ENCODE measurements around the gene VWA3B. TPM values are rescaled to one million over a fixed set of nuclear protein-coding genes. Genes with fewer than 3 reads are reported as not detected.

The VWA3B gene
- total and polyA plus RNA-seq, 12 donors, result 0.06 to 1.4 (median 0.62) TPM; not detected in 1

GRCh38 chr2:98247383-98247782 is 160.4 kb downstream of the VWA3B start:
- no peaks in the 10 kb centered on the region for H3K4me1 ChIP-seq
- H3K9me3 ChIP-seq, result peaks cover 0 to 25% (median 17%) of the 10 kb centered on the region in 11 donors
- H3K4me3 ChIP-seq, result no peak overlapping the region
- no peak for DNase-seq
- no peaks in the 10 kb centered on the region for H3K27me3 ChIP-seq
- no peaks in the 10 kb centered on the region for H3K36me3 ChIP-seq
- no peak overlapping the region for H3K27ac ChIP-seq
- no peak for ATAC-seq
- TF ChIP-seq, protein P1, sequence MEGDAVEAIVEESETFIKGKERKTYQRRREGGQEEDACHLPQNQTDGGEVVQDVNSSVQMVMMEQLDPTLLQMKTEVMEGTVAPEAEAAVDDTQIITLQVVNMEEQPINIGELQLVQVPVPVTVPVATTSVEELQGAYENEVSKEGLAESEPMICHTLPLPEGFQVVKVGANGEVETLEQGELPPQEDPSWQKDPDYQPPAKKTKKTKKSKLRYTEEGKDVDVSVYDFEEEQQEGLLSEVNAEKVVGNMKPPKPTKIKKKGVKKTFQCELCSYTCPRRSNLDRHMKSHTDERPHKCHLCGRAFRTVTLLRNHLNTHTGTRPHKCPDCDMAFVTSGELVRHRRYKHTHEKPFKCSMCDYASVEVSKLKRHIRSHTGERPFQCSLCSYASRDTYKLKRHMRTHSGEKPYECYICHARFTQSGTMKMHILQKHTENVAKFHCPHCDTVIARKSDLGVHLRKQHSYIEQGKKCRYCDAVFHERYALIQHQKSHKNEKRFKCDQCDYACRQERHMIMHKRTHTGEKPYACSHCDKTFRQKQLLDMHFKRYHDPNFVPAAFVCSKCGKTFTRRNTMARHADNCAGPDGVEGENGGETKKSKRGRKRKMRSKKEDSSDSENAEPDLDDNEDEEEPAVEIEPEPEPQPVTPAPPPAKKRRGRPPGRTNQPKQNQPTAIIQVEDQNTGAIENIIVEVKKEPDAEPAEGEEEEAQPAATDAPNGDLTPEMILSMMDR (IDR thresholded peaks at IDR 0.05), result no peak
- intact Hi-C loops (cut with DNase I), result no loop called here

- Histone ChIP-seq H3K9me3 (peaks cover 0 to 15% (median 13%) of the 10 kb centered on the region in 11 donors), H3K4me3 (no peak overlapping the region), H3K4me1 (peaks cover 0 to 8% (median 5%) of the 10 kb centered on the region in 9 donors), H3K36me3 (no peaks in the 10 kb centered on the region), H3K27me3 (no peaks in the 10 kb centered on the region), H3K27ac (no peak overlapping the region)
- intact Hi-C loops (cut with DNase I), result no loop called here
- 87 to 88% methylated on average over 14 of the region's 14 CpGs for WGBS, 2 donors
- no peak for DNase-seq
- ATAC-seq, result no peak
- TF ChIP-seq, protein P1 (IDR thresholded peaks at IDR 0.05), result no peak
Measured at GRCh38 chr2:98252038-98252773, 165.2 kb downstream of the VWA3B start.

DNA sequence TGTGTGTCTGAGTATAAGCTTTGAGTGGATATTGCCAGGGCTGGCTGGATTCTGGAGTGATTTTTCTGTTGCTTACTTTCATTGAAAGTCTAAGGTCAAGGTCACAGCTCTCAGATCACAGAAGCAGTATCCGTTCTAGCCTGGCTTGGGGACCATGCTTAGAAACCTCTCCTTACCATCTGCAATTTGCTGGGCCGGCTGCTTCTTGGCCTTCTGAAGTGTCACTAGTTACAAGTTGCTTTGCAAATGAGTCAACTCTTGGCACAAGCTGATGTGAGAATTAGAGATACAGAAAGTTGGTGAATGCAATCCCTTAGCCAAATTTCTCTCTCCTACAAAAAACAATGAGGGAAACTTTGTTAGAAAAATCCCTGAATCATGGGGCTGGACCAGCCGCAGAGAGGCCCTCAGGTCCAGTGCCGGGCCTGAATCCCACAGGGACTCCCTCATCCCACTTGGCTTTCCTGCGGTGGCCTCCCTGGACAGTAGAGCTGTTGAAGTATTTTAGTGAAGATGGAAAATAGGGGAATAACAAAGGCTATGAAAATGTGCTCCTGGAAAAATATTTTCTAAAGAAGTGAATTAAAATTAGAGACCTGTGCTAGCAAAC is 166.6 kb downstream of the VWA3B start:
- ATAC-seq (peak in 1 of 8 donors; percentile 39), DNase-seq (peak; percentile 15 to 18)
- H3K27me3 ChIP-seq, result no peaks in the 10 kb centered on the region
- H3K36me3 ChIP-seq, result no peaks in the 10 kb centered on the region
- H3K4me1 ChIP-seq, result peaks cover 0 to 8% (median 5%) of the 10 kb centered on the region in 9 donors
- H3K9me3 ChIP-seq, result peaks cover 0 to under 1% (median 0%) of the 10 kb centered on the region in 11 donors
- intact Hi-C loops (cut with DNase I), result no loop called here
- TF ChIP-seq, protein P1 (IDR thresholded peaks at IDR 0.05), result no peak
- no peak overlapping the region for H3K27ac ChIP-seq
- 39 to 60% methylated on average over 5 of the region's 5 CpGs for WGBS, 2 donors
- H3K4me3 ChIP-seq, result no peak overlapping the region

DNA sequence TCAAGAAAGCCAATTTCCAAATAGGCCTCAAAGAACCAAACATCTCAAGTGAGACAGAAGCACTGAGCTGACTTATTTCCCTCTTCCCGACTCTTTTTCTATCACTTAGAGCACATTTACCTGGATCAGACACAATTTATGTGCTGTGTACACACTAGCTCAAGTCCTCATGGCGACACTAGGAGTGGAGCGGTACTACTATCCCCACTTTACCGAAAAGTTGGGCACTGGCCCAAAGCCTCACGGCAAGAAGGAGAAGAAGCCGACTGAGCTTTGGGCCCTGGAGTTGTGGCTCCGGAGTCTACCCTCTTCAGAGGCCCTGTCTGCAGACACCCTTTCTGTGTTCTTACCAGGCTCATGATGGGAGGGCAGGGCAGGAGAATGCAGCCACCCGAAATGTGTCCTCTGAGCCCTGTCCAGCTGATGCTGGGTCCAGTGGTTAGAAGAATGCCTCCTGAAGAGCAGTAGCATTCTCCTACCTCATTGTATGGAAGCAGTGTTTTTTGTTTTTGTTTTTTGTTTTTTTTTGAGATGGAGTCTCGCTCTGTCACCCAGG is 167.6 kb downstream of the VWA3B start:
- TF ChIP-seq, protein P1 (IDR thresholded peaks at IDR 0.05), result no peak
- H3K27me3 ChIP-seq, result no peaks in the 10 kb centered on the region
- DNase-seq, result no peak
- H3K4me3 ChIP-seq, result no peak overlapping the region
- no peaks in the 10 kb centered on the region for H3K36me3 ChIP-seq
- H3K27ac ChIP-seq, result no peak overlapping the region
- ATAC-seq, result no peak
- intact Hi-C loops (cut with DNase I), result no loop called here
- 95 to 96% methylated on average over 9 of the region's 9 CpGs for WGBS, 2 donors
- H3K4me1 ChIP-seq, result peaks cover 0 to 8% (median 5%) of the 10 kb centered on the region in 9 donors
- H3K9me3 ChIP-seq, result no peaks in the 10 kb centered on the region

Data from heart right ventricle (tissue), 16 donors.